Measurements from ENCODE around the gene HYKK.

The HYKK gene

GRCh38 chr15:78540141-78540870 lies 32.9 kb downstream of the HYKK start, which contains the start of gene PSMA4:
Gene PSMA4 (plus strand): TSS chr15:78540444. CDS start chr15:78541928, 1,484 bp downstream.
- H3K27ac ChIP-seq, result peak within 1 kb of the TSS; percentile 82
- TF ChIP-seq, protein P1, sequence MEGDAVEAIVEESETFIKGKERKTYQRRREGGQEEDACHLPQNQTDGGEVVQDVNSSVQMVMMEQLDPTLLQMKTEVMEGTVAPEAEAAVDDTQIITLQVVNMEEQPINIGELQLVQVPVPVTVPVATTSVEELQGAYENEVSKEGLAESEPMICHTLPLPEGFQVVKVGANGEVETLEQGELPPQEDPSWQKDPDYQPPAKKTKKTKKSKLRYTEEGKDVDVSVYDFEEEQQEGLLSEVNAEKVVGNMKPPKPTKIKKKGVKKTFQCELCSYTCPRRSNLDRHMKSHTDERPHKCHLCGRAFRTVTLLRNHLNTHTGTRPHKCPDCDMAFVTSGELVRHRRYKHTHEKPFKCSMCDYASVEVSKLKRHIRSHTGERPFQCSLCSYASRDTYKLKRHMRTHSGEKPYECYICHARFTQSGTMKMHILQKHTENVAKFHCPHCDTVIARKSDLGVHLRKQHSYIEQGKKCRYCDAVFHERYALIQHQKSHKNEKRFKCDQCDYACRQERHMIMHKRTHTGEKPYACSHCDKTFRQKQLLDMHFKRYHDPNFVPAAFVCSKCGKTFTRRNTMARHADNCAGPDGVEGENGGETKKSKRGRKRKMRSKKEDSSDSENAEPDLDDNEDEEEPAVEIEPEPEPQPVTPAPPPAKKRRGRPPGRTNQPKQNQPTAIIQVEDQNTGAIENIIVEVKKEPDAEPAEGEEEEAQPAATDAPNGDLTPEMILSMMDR (IDR thresholded peaks at IDR 0.05), result peak; percentile 16; the same call in 1 of the 2 replicates
- TF ChIP-seq ZFX (IDR thresholded peaks at IDR 0.05; ENCODE audit: borderline replicate concordance), result no peak

- peak overlapping the region; percentile 82 for H3K27ac ChIP-seq
- TF ChIP-seq ZFX (IDR thresholded peaks at IDR 0.05; ENCODE audit: borderline replicate concordance), result no peak
- TF ChIP-seq, protein P1 (IDR thresholded peaks at IDR 0.05), result no peak
Measured at GRCh38 chr15:78540871-78541743, 33.7 kb downstream of the HYKK start.

GRCh38 chr15:78541744-78542034 lies 34.3 kb downstream of the HYKK start:
- peak overlapping the region; percentile 82; the same call in 1 of the 2 replicates for H3K27ac ChIP-seq
- TF ChIP-seq, protein P1 (IDR thresholded peaks at IDR 0.05), result no peak
- TF ChIP-seq ZFX (IDR thresholded peaks at IDR 0.05; ENCODE audit: borderline replicate concordance), result no peak

DNA sequence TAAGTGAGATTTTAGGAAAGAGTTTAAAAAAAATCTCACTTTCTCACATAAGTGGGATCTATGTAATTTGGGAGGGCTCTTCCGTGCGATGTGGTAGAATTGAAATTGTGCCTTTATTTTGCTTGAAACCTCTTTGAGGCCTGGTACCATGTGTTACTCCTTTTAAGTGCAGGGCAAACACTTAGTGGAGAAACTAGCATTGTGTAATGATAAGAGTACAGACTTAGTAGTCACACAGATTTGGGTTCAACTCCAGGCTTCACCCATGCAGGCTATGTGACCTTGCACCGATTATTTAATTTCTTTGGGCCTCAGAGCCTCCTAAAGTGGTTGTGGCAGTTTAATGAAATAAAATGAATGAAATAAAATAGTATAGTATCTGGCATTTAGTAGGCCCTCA lies 35.3 kb downstream of the HYKK start:
- TF ChIP-seq, protein P1 (IDR thresholded peaks at IDR 0.05), result no peak
- TF ChIP-seq ZFX (IDR thresholded peaks at IDR 0.05; ENCODE audit: borderline replicate concordance), result no peak
- no peak overlapping the region for H3K27ac ChIP-seq

GRCh38 chr15:78550194-78550593 lies 42.8 kb downstream of the HYKK start:
- TF ChIP-seq ZFX (IDR thresholded peaks at IDR 0.05; ENCODE audit: borderline replicate concordance), result no peak
- TF ChIP-seq, protein P1 (IDR thresholded peaks at IDR 0.05), result no peak
- no peak overlapping the region for H3K27ac ChIP-seq

DNA sequence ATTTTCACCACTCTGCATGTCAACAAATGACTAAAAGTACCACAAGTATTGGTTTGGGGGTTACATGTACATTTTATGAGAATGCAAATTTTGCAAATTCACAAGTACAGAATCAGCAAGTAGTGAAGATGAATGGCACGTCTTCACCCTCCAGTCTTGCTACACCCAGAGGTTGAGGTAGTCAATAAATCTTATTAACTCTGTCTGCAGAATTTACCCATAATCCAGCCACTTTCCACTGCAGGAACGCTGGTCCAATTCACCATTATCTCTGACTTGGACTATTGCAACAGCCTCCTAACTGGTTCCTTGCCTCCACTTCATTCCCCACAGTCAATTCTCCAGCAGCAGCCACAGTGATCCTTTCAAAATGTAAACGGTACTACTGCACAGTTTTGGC lies 43.4 kb downstream of the HYKK start:
- TF ChIP-seq, protein P1 (IDR thresholded peaks at IDR 0.05), result no peak
- H3K27ac ChIP-seq, result no peak overlapping the region

GRCh38 chr15:78551902-78552301 lies 44.5 kb downstream of the HYKK start:
- TF ChIP-seq, protein P1 (IDR thresholded peaks at IDR 0.05), result no peak
- TF ChIP-seq ZFX (IDR thresholded peaks at IDR 0.05; ENCODE audit: borderline replicate concordance), result no peak
- no peak overlapping the region for H3K27ac ChIP-seq
